Endothelial cell of umbilical vein (primary cell): ENCODE measurements around the gene PAQR8. TPM values are rescaled to one million over a fixed set of nuclear protein-coding genes. Genes with fewer than 3 reads are reported as not detected.

Source experiments
- BruUV-seq: library from RNA; stranded (reverse); fragments of 400-500 nt; replicated peaks from 2 replicates; lab custom pipeline; 2021; lab: Mats Ljungman, UMichigan
- CTCF ChIA-PET: fragments of 300-600, 350-600 bp; sonication (Branson Sonifier 250); formaldehyde crosslinking; loops from one replicate; lab custom pipeline; 2021; ENCODE audit warnings: antibody characterized with exemption, inconsistent platforms; lab: Charles Lee
- POLR2A ChIA-PET: fragments of 300-600, 350-600 bp; sonication (Branson Sonifier 250); formaldehyde crosslinking; loops from one replicate; lab custom pipeline; 2021; ENCODE audit warnings: antibody characterized with exemption, inconsistent platforms; lab: Charles Lee
- DNase-seq: peaks from one replicate; pipeline ENCODE4 v3.0.0-alpha.2; 2011; ENCODE audit warnings: low read depth, low spot score
- FAIRE-seq: peaks from 2 replicates; lab custom pipeline; 2011; peaks lifted over from hg19 to GRCh38; lab: Jason Lieb, UNC
- H2AFZ ChIP-seq: 2 replicates; pipeline ENCODE4 v1.6.0; 2012; ENCODE audit warnings: low read depth, low read length, control low read depth, inconsistent platforms
- H3K27ac ChIP-seq: 2 replicates; pipeline ENCODE4 v1.5.1; 2011; ENCODE audit warnings: low read depth, mild to moderate bottlenecking, control low read depth, low read length, moderate library complexity; ENCODE audit not compliant: insufficient read depth
- H3K27me3 ChIP-seq, 2 experiments: 2 replicates each; pipeline versions ENCODE4 v1.6.0 to v1.6.1; 2011; ENCODE audit warnings: low read length in 2 of 2, mixed read lengths in 1 of 2; ENCODE audit not compliant: control insufficient read depth in 2 of 2, insufficient read depth in 2 of 2
- H3K36me3 ChIP-seq, 2 experiments: 2 replicates in 1 of 2; 3 replicates in 1 of 2; pipeline ENCODE4 v1.5.1; 2011; ENCODE audit warnings: low read length in 2 of 2, mild to moderate bottlenecking in 1 of 2, moderate library complexity in 1 of 2; ENCODE audit not compliant: control insufficient read depth in 2 of 2, insufficient read depth in 2 of 2; ENCODE audit errors: extremely low read depth in 1 of 2
- H3K4me1 ChIP-seq: 3 replicates; pipeline ENCODE4 v1.5.1; 2011; ENCODE audit warnings: mild to moderate bottlenecking, low read length; ENCODE audit not compliant: control insufficient read depth, insufficient read depth; ENCODE audit errors: extremely low read depth
- H3K4me2 ChIP-seq: 2 replicates; pipeline ENCODE4 v1.6.1; 2011; ENCODE audit warnings: low read length, control low read depth, mixed read lengths; ENCODE audit not compliant: insufficient read depth
- H3K4me3 ChIP-seq, 3 experiments: fragments of 200-600 bp in 1 of 3; sonication (generic), shearing (Covaris generic) in 1 of 3; replicated peaks in 1 of 3; 2 replicates each; pipeline ENCODE4 v1.5.1; 2011 to 2016; ENCODE audit warnings: control low read depth in 3 of 3, low read length in 3 of 3, mild to moderate bottlenecking in 2 of 3, inconsistent platforms in 1 of 3, low read depth in 1 of 3, moderate library complexity in 1 of 3; ENCODE audit not compliant: insufficient read depth in 1 of 3
- H3K79me2 ChIP-seq: 2 replicates; pipeline ENCODE4 v1.6.0; 2012; ENCODE audit warnings: low read length, inconsistent platforms; ENCODE audit not compliant: control insufficient read depth, insufficient read depth
- H3K9ac ChIP-seq: replicated peaks from 2 replicates; pipeline ENCODE3; 2011; ENCODE audit warnings: low read length, control low read depth; ENCODE audit not compliant: insufficient read depth; ENCODE audit errors: extremely low read depth
- H3K9me1 ChIP-seq: replicated peaks from 3 replicates; pipeline ENCODE4 v1.6.0; 2011; ENCODE audit warnings: mild to moderate bottlenecking, low read length; ENCODE audit not compliant: control insufficient read depth, insufficient read depth; ENCODE audit errors: extremely low read depth
- H3K9me3 ChIP-seq: replicated peaks from 2 replicates; pipeline ENCODE4 v1.5.1; 2012; ENCODE audit warnings: low read length, inconsistent platforms; ENCODE audit not compliant: control insufficient read depth, insufficient read depth
- H4K20me1 ChIP-seq: replicated peaks from 2 replicates; pipeline ENCODE3; 2011; ENCODE audit warnings: mild to moderate bottlenecking, low read length; ENCODE audit not compliant: control insufficient read depth, insufficient read depth; ENCODE audit errors: extremely low read depth
- CTCF ChIP-seq, 2 donors: IDR thresholded peaks; 1 replicate in 1 of 2; 2 replicates in 1 of 2; pipeline ENCODE4 v1.5.1; 2011; ENCODE audit warnings: low read length in 2 of 2, mild to moderate bottlenecking in 2 of 2, moderate library complexity in 2 of 2, control low read depth in 1 of 2, inconsistent platforms in 1 of 2, low read depth in 1 of 2; ENCODE audit not compliant: insufficient read depth in 1 of 2; ENCODE audit errors: extremely low read depth in 1 of 2
- EZH2 ChIP-seq: IDR thresholded peaks from 2 replicates; pipeline ENCODE4 v1.6.1; 2012; ENCODE audit warnings: borderline replicate concordance, low read depth, mild to moderate bottlenecking, moderate library complexity, low read length, inconsistent platforms; ENCODE audit not compliant: severe bottlenecking
- FOS ChIP-seq: IDR thresholded peaks from 2 replicates; pipeline ENCODE4 v1.6.1; 2011; ENCODE audit warnings: mild to moderate bottlenecking, low read length, moderate library complexity, borderline replicate concordance; ENCODE audit not compliant: insufficient read depth
- GATA2 ChIP-seq: IDR thresholded peaks from 2 replicates; pipeline ENCODE4 v1.7.0; 2011; ENCODE audit warnings: low read depth, mild to moderate bottlenecking, moderate library complexity, mixed read lengths, low read length; ENCODE audit not compliant: insufficient read length, insufficient read depth
- JUN ChIP-seq: IDR thresholded peaks from 2 replicates; pipeline ENCODE4 v1.6.1; 2011; ENCODE audit warnings: borderline replicate concordance, low read depth; ENCODE audit not compliant: insufficient read length, insufficient read depth
- MYC ChIP-seq: IDR thresholded peaks from one replicate; pipeline ENCODE4 v1.6.1; 2011; ENCODE audit warnings: mild to moderate bottlenecking, low read depth, low read length
- POLR2A ChIP-seq: IDR thresholded peaks from 2 replicates; pipeline ENCODE4 v1.6.1; 2012; ENCODE audit warnings: low read depth, mild to moderate bottlenecking, control low read depth, low read length
- POLR2AphosphoS5 ChIP-seq: IDR thresholded peaks from 2 replicates; pipeline ENCODE4 v1.6.1; 2012; ENCODE audit warnings: low read depth, mild to moderate bottlenecking, control low read depth, low read length, moderate library complexity; ENCODE audit not compliant: insufficient read depth
- dilution Hi-C: fragments of 300-500 bp; cut with MboI; formaldehyde crosslinking; loops from one replicate; pipeline ENCODE4 v1.15.0; 2019; ENCODE audit warnings: low sequenced_read_pairs; ENCODE audit not compliant: extremely low pct_ligation_motif_present
- intact Hi-C: fragments of 100-400 bp; cut with micrococcal nuclease; formaldehyde crosslinking; loops from one replicate; pipeline ENCODE4 v1.10.0; 2022
- polyA plus RNA-seq, 4 experiments: library from polyadenylated mRNA; depleted of rRNA in 3 of 4; stranded (reverse) in 3 of 4; unstranded in 1 of 4; fragments of >200 nt; gene quantifications; 2 replicates each; pipeline versions ENCODE4 v1.2.1 to v1.2.3, GENCODE V29; 2011 to 2012; ENCODE audit warnings: missing spikeins in 1 of 4
- total RNA-seq: library from RNA; stranded (reverse); gene quantifications from 2 replicates; pipeline ENCODE4 v1.2.3, GENCODE V29; 2021
- TF ChIP-seq, protein P1 (sequence below): IDR thresholded peaks from 2 replicates; pipeline ENCODE4 v1.6.1; 2011; ENCODE audit not compliant: insufficient read depth, insufficient read length

PAQR8 gene
- total and polyA plus RNA-seq, 2 donors (not counting 3 experiments of a cell fraction or from before 2014, with no cell fraction given): 4.3 to 6.0 TPM

DNA sequence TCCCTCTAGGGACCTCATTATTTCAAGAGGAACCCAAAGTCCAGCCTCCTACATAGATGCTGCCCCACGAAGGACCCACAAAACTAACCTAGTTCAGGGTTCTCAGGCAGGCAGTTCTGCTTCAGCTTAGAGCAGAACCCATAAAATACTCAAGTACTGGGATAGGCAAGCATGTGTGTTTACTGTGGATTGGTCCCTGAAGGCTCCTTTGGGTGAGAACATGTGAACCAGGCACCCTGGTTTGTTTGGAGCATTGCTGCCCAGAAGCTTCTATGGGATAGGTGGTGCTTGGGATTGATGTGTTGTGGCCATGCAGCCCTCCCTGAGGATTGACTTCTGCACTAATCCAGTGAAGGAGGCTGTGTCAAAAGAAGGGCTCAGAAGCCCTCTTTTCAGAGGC, 43.3 kb downstream of the PAQR8 start:
- Histone ChIP-seq H3K36me3 (peaks cover 0 to 4% of the 10 kb centered on the region in 2 experiments), H4K20me1 (no peaks in the 10 kb centered on the region), H3K9me1 (no peaks in the 10 kb centered on the region), H2AFZ (no peak overlapping the region), H3K9ac (no peak overlapping the region), H3K4me2 (no peak overlapping the region), H3K4me3 (no peak overlapping the region), H3K9me3 (no peaks in the 10 kb centered on the region), H3K27ac (no peak overlapping the region), H3K79me2 (no peaks in the 10 kb centered on the region), H3K4me1 (no peaks in the 10 kb centered on the region), H3K27me3 (no peaks in the 10 kb centered on the region)
- TF ChIP-seq CTCF (IDR thresholded peaks at IDR 0.05; ENCODE audit: extremely low read depth in 1 of 2, insufficient read depth in 1 of 2, low read depth in 1 of 2, low read length in 2 of 2) (no peak), JUN (no peak), FOS (no peak), POLR2AphosphoS5 (no peak), GATA2 (no peak), MYC (no peak), POLR2A (no peak), EZH2 (no peak)
- TF ChIP-seq, protein P1, sequence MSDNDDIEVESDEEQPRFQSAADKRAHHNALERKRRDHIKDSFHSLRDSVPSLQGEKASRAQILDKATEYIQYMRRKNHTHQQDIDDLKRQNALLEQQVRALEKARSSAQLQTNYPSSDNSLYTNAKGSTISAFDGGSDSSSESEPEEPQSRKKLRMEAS: no peak
- DNase-seq (no peak), FAIRE-seq (no peak)
- ChIA-PET POLR2A (no interaction called here), CTCF (interaction anchor here (1.0 to 2.8 kb wide), 6 partner anchors 12 to 258 kb away, joined by 3 to 13 read pairs (median 3); partner anchors contain the start of gene MCM3)
- BruUV-seq: no TSS peak
- intact Hi-C loops: no loop called here
- dilution Hi-C loops: loop anchor here (25.0 kb wide), 1 partner anchor 132 kb away; no protein-coding TSS in a partner anchor
